ENCODE results near the gene CAPRIN1.

CAPRIN1 gene

DNA sequence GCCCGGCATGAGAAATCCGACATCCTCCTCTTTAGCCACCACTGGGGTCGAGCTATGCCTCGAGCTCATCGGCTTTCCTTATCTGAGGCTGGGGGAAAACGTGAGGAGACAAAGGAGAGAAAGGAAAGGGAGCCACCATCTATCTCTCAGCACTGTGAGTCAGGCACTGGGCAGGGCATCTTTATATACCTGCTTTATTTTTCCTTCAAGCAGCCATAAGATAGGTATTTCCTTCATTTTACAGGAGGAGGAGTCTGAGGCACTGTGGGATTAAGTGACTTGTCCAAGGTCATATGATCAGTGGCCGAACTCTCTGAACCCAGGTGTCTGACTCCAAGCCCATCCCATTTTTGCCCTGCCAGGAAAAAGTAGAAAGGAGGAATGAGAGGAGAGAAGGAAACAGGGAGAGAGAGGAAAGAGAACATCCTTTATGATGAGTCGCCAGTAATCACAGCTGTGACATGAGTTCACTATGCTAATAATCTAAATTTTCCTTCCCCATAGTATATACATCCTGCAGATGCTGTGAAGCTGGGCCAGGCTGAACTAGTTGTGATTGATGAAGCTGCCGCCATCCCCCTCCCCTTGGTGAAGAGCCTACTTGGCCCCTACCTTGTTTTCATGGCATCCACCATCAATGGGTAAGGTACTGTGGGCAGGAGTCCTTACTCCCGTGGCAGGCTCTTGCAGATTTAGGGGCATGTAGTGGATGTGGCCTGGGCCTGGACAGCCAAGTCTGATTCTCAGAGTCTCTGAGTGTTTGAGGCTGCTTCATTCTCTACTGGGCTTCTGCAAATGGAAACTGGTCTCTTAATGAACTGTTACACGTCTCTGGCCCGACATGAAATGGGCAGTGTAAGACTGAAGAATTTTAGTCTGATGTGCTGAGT is 75.7 kb downstream of the CAPRIN1 start:
- Histone ChIP-seq H3K9me3 (ENCODE audit: severe bottlenecking) (no peaks in the 10 kb centered on the region), H3K27ac (ENCODE audit: poor library complexity, severe bottlenecking) (no peak overlapping the region), H3K4me1 (ENCODE audit: insufficient read depth, poor library complexity, severe bottlenecking) (no peaks in the 10 kb centered on the region), H3K27me3 (ENCODE audit: insufficient read depth, poor library complexity, severe bottlenecking) (no peaks in the 10 kb centered on the region), H3K4me3 (ENCODE audit: severe bottlenecking) (no peak overlapping the region), H3K36me3 (ENCODE audit: low read depth) (peaks cover 94% of the 10 kb centered on the region)
- DNase-seq (ENCODE audit: low spot score) (no peak), ATAC-seq (ENCODE audit: low read depth) (no peak)
- TF ChIP-seq, protein P1, sequence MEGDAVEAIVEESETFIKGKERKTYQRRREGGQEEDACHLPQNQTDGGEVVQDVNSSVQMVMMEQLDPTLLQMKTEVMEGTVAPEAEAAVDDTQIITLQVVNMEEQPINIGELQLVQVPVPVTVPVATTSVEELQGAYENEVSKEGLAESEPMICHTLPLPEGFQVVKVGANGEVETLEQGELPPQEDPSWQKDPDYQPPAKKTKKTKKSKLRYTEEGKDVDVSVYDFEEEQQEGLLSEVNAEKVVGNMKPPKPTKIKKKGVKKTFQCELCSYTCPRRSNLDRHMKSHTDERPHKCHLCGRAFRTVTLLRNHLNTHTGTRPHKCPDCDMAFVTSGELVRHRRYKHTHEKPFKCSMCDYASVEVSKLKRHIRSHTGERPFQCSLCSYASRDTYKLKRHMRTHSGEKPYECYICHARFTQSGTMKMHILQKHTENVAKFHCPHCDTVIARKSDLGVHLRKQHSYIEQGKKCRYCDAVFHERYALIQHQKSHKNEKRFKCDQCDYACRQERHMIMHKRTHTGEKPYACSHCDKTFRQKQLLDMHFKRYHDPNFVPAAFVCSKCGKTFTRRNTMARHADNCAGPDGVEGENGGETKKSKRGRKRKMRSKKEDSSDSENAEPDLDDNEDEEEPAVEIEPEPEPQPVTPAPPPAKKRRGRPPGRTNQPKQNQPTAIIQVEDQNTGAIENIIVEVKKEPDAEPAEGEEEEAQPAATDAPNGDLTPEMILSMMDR (IDR thresholded peaks at IDR 0.05; ENCODE audit: poor library complexity, severe bottlenecking): no peak

DNA sequence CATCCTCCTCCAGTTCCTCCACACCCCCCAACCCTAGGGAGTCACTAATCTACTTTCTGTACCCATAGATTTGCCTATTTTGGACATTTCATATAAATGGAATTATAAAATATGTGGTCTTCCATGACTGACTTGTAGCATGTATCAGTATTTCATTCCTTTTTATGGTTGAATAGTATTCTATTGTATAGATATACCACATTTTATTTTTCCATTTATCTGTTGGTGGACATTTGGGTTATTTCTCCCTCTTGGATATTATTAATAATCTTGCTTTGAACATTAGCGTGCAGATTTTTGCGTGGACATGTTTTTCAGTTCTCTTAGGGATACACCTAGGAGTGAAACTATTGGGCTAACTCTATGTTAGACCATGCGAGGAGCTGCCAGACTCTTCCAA is 77.3 kb downstream of the CAPRIN1 start:
- Histone ChIP-seq H3K4me3 (ENCODE audit: severe bottlenecking) (no peak overlapping the region), H3K27me3 (ENCODE audit: insufficient read depth, poor library complexity, severe bottlenecking) (no peaks in the 10 kb centered on the region), H3K36me3 (ENCODE audit: low read depth) (peaks cover 93% of the 10 kb centered on the region), H3K27ac (ENCODE audit: poor library complexity, severe bottlenecking) (no peak overlapping the region), H3K4me1 (ENCODE audit: insufficient read depth, poor library complexity, severe bottlenecking) (no peaks in the 10 kb centered on the region), H3K9me3 (ENCODE audit: severe bottlenecking) (no peaks in the 10 kb centered on the region)
- TF ChIP-seq, protein P1 (IDR thresholded peaks at IDR 0.05; ENCODE audit: poor library complexity, severe bottlenecking): no peak
- ATAC-seq (ENCODE audit: low read depth): no peak
- no peak for DNase-seq (ENCODE audit: low spot score)

DNA sequence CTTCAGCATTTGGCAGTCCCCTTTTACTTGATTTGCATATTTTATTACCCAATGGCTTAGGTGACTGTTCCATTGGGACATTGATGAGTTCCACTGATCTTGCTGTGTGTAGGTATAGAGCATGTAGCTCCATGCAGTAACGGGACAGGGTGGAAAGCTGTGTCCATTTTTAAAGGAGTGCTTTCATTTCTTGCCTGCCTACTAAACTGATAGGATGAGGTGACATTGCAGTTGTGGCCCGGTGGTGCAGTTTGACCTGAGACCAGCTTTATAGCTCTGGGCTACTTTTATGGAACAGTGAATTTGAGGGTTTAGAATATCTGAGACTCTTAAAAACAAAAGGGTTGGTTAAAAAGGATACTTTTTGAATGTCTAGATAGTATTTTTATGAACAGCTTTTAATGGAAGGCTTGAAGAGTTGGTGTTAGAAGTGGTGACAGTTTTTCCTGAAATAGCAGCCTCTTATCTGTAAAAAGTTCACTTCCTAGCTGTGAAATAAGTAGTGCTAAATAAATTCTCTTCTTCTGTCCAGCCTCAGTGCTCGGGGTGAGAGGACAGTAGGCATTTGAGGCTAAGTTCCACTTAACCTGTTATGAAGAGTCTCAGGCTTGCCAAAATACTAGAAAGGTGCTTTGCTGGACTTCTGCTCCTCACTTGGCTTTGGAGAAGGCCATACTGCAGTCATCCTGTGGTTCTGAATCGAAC is 80.9 kb downstream of the CAPRIN1 start:
- Histone ChIP-seq H3K27ac (ENCODE audit: poor library complexity, severe bottlenecking) (no peak overlapping the region), H3K27me3 (ENCODE audit: insufficient read depth, poor library complexity, severe bottlenecking) (no peaks in the 10 kb centered on the region), H3K4me3 (ENCODE audit: severe bottlenecking) (no peak overlapping the region), H3K36me3 (ENCODE audit: low read depth) (peaks cover 90% of the 10 kb centered on the region), H3K9me3 (ENCODE audit: severe bottlenecking) (no peaks in the 10 kb centered on the region), H3K4me1 (ENCODE audit: insufficient read depth, poor library complexity, severe bottlenecking) (no peaks in the 10 kb centered on the region)
- no peak for ATAC-seq (ENCODE audit: low read depth)
- no peak for DNase-seq (ENCODE audit: low spot score)
- TF ChIP-seq, protein P1 (IDR thresholded peaks at IDR 0.05; ENCODE audit: poor library complexity, severe bottlenecking): no peak

DNA sequence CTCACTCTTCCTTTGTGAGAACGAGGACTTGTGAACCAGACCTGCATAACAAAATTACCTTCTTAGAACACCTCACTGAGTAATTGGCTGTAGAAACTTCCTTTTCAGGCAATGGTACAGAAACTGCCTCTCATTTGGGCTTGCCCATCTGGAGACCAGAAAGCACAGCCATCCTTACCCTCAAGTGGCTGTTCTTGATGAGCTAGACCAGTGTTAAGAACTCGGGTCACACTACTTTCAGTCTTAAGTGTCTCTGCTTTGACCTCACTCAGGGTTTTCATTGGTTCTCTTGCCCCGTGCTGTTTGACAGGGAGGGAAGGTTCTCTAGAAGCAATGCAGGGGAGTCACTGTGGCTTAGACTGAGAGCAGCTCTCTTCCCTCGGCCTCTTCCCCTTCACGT is 83.2 kb downstream of the CAPRIN1 start:
- H3K27me3 ChIP-seq (ENCODE audit: insufficient read depth, poor library complexity, severe bottlenecking): no peaks in the 10 kb centered on the region
- H3K27ac ChIP-seq (ENCODE audit: poor library complexity, severe bottlenecking): no peak overlapping the region
- no peaks in the 10 kb centered on the region for H3K4me1 ChIP-seq (ENCODE audit: insufficient read depth, poor library complexity, severe bottlenecking)
- ATAC-seq (ENCODE audit: low read depth) (no peak), DNase-seq (ENCODE audit: low spot score) (no peak)
- H3K4me3 ChIP-seq (ENCODE audit: severe bottlenecking): no peak overlapping the region
- TF ChIP-seq, protein P1 (IDR thresholded peaks at IDR 0.05; ENCODE audit: poor library complexity, severe bottlenecking): no peak
- H3K36me3 ChIP-seq (ENCODE audit: low read depth): peaks cover 92% of the 10 kb centered on the region
- H3K9me3 ChIP-seq (ENCODE audit: severe bottlenecking): no peaks in the 10 kb centered on the region

All from RWPE2 (cell line).